ENCODE measurements around the gene STAG3. TPM values are rescaled to one million over a fixed set of nuclear protein-coding genes. Genes with fewer than 3 reads are reported as not detected.
A peak's percentile ranks its signal among the peaks of the same experiment; 100 is the strongest.
"Not testable (repeated sequence)": the region's sequence is repeated elsewhere in the genome, so short reads cannot be mapped to it uniquely, and the experiment has no call there.

The STAG3 gene
- total RNA-seq, 1 donor from 2014 or later: 1.9 TPM

DNA sequence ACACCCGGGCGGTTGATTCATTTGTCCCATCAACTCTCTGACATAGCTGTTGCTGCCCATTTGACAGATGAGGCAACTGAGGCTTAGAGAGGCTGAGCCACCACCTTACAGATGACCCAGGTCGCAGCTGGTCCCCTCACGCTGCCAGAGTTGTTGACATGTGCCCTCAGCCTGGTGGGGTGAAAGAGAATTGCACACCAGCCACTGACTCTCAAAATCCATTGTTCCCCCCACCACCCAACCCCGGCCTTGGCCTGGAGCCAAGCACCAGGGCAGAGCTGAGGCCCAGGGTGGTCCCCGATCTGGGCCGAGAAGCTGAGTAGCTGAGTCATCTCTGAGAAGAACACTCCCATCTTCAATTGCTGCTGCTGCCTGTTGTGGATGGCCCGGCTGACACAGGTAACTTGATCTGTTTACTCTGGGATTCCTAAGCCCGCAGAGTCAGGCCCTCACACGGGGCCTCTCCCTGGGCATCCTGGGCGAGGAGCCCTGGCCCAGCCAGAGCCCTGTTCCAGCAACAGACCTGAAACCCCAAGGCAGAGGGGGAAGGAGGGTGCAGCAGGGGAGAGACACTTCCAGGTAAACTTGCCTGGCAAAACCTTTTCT lies 69.5 kb downstream of the STAG3 start:
- peak overlapping the region; percentile 62 for H3K27ac Mint-ChIP-seq (ENCODE audit: unreplicated experiment)
- peaks cover 45% of the 10 kb centered on the region for H3K4me1 Mint-ChIP-seq
- H3K36me3 Mint-ChIP-seq (ENCODE audit: low read depth): no peaks in the 10 kb centered on the region
- H3K4me3 Mint-ChIP-seq: no peak overlapping the region
- DNase-seq (ENCODE audit: low read depth, low spot score): no peak
- TF ChIP-seq, protein P1, sequence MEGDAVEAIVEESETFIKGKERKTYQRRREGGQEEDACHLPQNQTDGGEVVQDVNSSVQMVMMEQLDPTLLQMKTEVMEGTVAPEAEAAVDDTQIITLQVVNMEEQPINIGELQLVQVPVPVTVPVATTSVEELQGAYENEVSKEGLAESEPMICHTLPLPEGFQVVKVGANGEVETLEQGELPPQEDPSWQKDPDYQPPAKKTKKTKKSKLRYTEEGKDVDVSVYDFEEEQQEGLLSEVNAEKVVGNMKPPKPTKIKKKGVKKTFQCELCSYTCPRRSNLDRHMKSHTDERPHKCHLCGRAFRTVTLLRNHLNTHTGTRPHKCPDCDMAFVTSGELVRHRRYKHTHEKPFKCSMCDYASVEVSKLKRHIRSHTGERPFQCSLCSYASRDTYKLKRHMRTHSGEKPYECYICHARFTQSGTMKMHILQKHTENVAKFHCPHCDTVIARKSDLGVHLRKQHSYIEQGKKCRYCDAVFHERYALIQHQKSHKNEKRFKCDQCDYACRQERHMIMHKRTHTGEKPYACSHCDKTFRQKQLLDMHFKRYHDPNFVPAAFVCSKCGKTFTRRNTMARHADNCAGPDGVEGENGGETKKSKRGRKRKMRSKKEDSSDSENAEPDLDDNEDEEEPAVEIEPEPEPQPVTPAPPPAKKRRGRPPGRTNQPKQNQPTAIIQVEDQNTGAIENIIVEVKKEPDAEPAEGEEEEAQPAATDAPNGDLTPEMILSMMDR (conservative IDR thresholded peaks at IDR 0.05): peak; percentile 24
- H3K27me3 Mint-ChIP-seq (ENCODE audit: low read depth): no peaks in the 10 kb centered on the region
- no peaks in the 10 kb centered on the region for H3K9me3 Mint-ChIP-seq

DNA sequence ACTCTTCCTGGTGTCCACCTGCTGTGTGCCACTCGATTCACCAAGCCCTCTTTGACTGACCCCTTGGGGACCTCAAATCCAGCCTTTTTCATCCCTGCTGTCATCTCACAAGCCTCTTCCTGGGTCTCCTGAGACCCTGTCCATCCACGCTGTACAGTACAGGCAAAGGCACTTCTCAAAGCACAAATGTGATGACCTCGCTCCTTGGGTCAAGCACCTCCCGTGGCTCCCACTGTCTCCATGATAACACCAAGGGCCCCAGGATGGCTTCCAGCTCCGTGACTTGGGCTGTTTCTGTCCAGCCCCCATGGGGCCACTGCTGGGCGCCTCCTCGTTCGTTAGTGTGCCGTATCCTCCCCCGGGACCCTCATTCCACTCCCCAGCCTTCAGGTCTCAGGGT lies 70.8 kb downstream of the STAG3 start:
- DNase-seq (ENCODE audit: low read depth, low spot score): no peak
- Mint-ChIP-seq H3K9me3 (no peaks in the 10 kb centered on the region), H3K4me1 (peaks cover 34% of the 10 kb centered on the region), H3K27ac (ENCODE audit: unreplicated experiment) (no peak overlapping the region), H3K27me3 (ENCODE audit: low read depth) (no peaks in the 10 kb centered on the region), H3K36me3 (ENCODE audit: low read depth) (no peaks in the 10 kb centered on the region), H3K4me3 (no peak overlapping the region)
- TF ChIP-seq, protein P1 (conservative IDR thresholded peaks at IDR 0.05): no peak

DNA sequence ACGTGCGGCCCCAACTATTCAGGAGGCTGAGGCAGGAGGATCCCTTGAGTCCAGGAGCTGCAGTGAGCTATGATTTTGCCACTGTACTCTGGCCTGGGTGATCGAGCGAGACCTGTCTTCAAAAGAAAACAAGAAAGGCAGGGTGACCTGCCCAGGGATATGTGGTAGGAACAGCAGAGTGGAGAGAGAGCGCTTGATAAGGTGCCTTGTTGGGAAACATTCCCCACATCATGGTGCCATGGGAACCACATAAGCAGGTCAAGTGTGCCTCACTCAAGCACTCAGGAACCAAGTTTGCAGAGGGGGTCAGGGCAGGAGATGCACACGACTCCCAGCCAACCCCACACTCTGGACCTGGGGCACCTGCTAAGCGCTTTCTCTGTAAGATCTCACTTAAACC lies 79.3 kb downstream of the STAG3 start:
- H3K4me1 Mint-ChIP-seq: no peaks in the 10 kb centered on the region
- TF ChIP-seq, protein P1 (conservative IDR thresholded peaks at IDR 0.05): no peak
- no peaks in the 10 kb centered on the region for H3K36me3 Mint-ChIP-seq (ENCODE audit: low read depth)
- H3K27me3 Mint-ChIP-seq (ENCODE audit: low read depth): no peaks in the 10 kb centered on the region
- no peak for DNase-seq (ENCODE audit: low read depth, low spot score)
- H3K9me3 Mint-ChIP-seq: no peaks in the 10 kb centered on the region
- no peak overlapping the region for H3K27ac Mint-ChIP-seq (ENCODE audit: unreplicated experiment)
- H3K4me3 Mint-ChIP-seq: no peak overlapping the region

DNA sequence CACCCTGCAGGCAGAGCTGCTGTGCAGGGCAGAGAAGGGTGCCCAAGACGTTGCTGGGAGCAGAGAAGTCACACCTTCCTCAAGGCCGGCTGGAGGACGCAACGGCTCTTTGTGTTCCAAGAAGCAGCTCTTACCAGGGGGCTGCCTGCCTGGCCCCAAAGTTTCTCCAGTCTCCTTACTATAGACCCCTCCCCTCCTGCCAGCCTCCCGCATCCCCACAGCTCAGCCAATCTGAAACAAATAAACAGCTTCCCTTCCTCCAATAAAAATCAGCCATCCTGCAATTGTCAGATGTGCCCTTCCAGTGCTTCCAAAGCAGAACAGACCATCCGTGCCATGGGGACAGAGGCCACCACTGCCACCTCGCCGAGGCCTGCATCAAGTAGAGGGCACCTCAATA lies 82.3 kb downstream of the STAG3 start:
- not testable (repeated sequence) for H3K27ac Mint-ChIP-seq (ENCODE audit: unreplicated experiment)

DNA sequence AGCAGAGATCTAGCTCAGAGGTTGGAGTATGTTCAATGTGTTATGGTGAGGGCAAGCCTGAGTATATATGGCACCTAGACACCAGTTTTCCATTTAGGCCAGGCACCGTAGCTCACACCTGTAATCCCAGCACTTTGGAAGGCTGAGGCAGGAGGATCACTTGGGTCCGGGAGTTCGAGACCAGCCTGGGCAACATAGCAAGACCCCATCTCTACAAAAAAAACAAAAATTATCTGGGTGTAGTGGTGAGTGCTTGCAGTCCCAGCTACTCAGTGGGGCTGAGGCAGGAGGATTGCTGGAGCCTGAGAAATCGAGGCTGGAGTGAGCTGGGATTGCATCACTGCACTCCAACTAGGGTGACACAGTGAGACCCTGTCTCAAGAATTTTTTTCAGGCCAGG lies 85.2 kb downstream of the STAG3 start:
- not testable (repeated sequence) for H3K36me3 Mint-ChIP-seq (ENCODE audit: low read depth); H3K9me3 Mint-ChIP-seq; H3K4me1 Mint-ChIP-seq; DNase-seq (ENCODE audit: low read depth, low spot score); H3K27ac Mint-ChIP-seq (ENCODE audit: unreplicated experiment); H3K4me3 Mint-ChIP-seq; H3K27me3 Mint-ChIP-seq (ENCODE audit: low read depth)

More for the DNA sequence above, 82.3 kb downstream of the STAG3 start:
- H3K36me3 Mint-ChIP-seq (ENCODE audit: low read depth); H3K4me3 Mint-ChIP-seq; H3K27me3 Mint-ChIP-seq (ENCODE audit: low read depth); DNase-seq (ENCODE audit: low read depth, low spot score); H3K9me3 Mint-ChIP-seq; H3K4me1 Mint-ChIP-seq: not testable (repeated sequence)

Small RNA genes lying within 50 kb of the gene (microRNA-seq; reads per million reads assigned to microRNA genes)
- gene MIR4658: not detected

Other genes starting within 250 kb of the STAG3 start
- 0.28 and 0.45 TPM in 2 replicates for gene GJC3, start 248.3 kb upstream of the STAG3 start, total RNA-seq
- 0.52 TPM in 1 of 2 replicates, not detected in the other for gene AZGP1, start 201.9 kb upstream of the STAG3 start, total RNA-seq
- gene ZKSCAN1, start 162.3 kb upstream of the STAG3 start, total RNA-seq: 122 and 133 TPM in 2 replicates
- 19.3 and 20.3 TPM in 2 replicates for gene ZSCAN21, start 128.1 kb upstream of the STAG3 start, total RNA-seq
- 67.1 and 72.3 TPM in 2 replicates for gene ZNF3, start 96.2 kb upstream of the STAG3 start, total RNA-seq
- gene COPS6, start 88.9 kb upstream of the STAG3 start, total RNA-seq: 142 and 160 TPM in 2 replicates
- gene MCM7, start 76.5 kb upstream of the STAG3 start, total RNA-seq: 420 and 426 TPM in 2 replicates
- gene AP4M1, start 76.3 kb upstream of the STAG3 start, total RNA-seq: 22.6 and 23.6 TPM in 2 replicates
- 82.0 and 88.9 TPM in 2 replicates for gene TAF6, start 58.6 kb upstream of the STAG3 start, total RNA-seq
- 27.7 and 27.9 TPM in 2 replicates for gene CNPY4, start 58.3 kb upstream of the STAG3 start, total RNA-seq
- 2.1 and 2.4 TPM in 2 replicates for gene MBLAC1, start 51.0 kb upstream of the STAG3 start, total RNA-seq
- 134 and 135 TPM in 2 replicates for gene LAMTOR4, start 29.0 kb upstream of the STAG3 start, total RNA-seq
- 32.0 and 33.9 TPM in 2 replicates for gene TRAPPC14, start 19.2 kb upstream of the STAG3 start, total RNA-seq
- gene GAL3ST4, start 9.3 kb upstream of the STAG3 start, total RNA-seq: 15.3 and 16.6 TPM in 2 replicates
- 97.8 and 106 TPM in 2 replicates for gene GPC2, start 537 bp upstream of the STAG3 start, total RNA-seq
- gene PVRIG, start 42.0 kb downstream of the STAG3 start, total RNA-seq: not detected in 2 replicates
- gene SPDYE3, start 129.8 kb downstream of the STAG3 start, total RNA-seq: not detected in 2 replicates
- gene PILRB, start 180.2 kb downstream of the STAG3 start, total RNA-seq: 36.5 and 36.6 TPM in 2 replicates
- gene PILRA, start 195.6 kb downstream of the STAG3 start, total RNA-seq: 2.6 and 2.7 TPM in 2 replicates

Measured in neural crest cell (in vitro differentiated cells).